ENCODE data around the gene MT1M.

Gene MT1M

GRCh38 chr16:56629531-56629930 lies 2.9 kb upstream of the MT1M start:
- no peak for DNase-seq

GRCh38 chr16:56630134-56630533 lies 2.3 kb upstream of the MT1M start:
- no peak for DNase-seq

GRCh38 chr16:56631197-56631596 lies 1.3 kb upstream of the MT1M start:
- DNase-seq = no peak

- no peak for DNase-seq
Measured at GRCh38 chr16:56631832-56632155, 665 bp upstream of the MT1M start.

GRCh38 chr16:56632848-56633365 lies 448 bp downstream of the MT1M start:
- no peak for DNase-seq

- no peak for DNase-seq
Measured at GRCh38 chr16:56633535-56633934, 1.1 kb downstream of the MT1M start.

- no peak for DNase-seq
Measured at GRCh38 chr16:56634715-56635440, 2.4 kb downstream of the MT1M start.

- no peak for DNase-seq
Measured at GRCh38 chr16:56635441-56635967, 3.0 kb downstream of the MT1M start.

GRCh38 chr16:56636616-56637413 lies 4.4 kb downstream of the MT1M start:
- DNase-seq = no peak

- no peak for DNase-seq
Measured at GRCh38 chr16:56637814-56638750, 5.6 kb downstream of the MT1M start, which contains the start of gene MT1A. MT1A (plus strand) TSS chr16:56638666; CDS start chr16:56638739, 73 bp downstream.

- DNase-seq = no peak
Measured at GRCh38 chr16:56639045-56639444, 6.6 kb downstream of the MT1M start.

- DNase-seq = no peak
Measured at GRCh38 chr16:56640076-56640475, 7.6 kb downstream of the MT1M start.

GRCh38 chr16:56641166-56641565 lies 8.7 kb downstream of the MT1M start:
- no peak for DNase-seq

GRCh38 chr16:56643080-56643778 lies 10.8 kb downstream of the MT1M start:
- peak; percentile 68 for DNase-seq

GRCh38 chr16:56643833-56644232 lies 11.4 kb downstream of the MT1M start:
- no peak for DNase-seq

GRCh38 chr16:56645311-56645710 lies 12.9 kb downstream of the MT1M start:
- DNase-seq = no peak

GRCh38 chr16:56645838-56646237 lies 13.4 kb downstream of the MT1M start:
- no peak for DNase-seq

- DNase-seq = no peak
Measured at GRCh38 chr16:56647641-56648431, 15.4 kb downstream of the MT1M start.

GRCh38 chr16:56649271-56649670 lies 16.8 kb downstream of the MT1M start:
- DNase-seq = no peak

- no peak for DNase-seq
Measured at GRCh38 chr16:56649820-56650219, 17.4 kb downstream of the MT1M start.

GRCh38 chr16:56651586-56651985 lies 19.1 kb downstream of the MT1M start, which contains the start of gene MT1B:
MT1B (plus strand) TSS chr16:56651886; CDS start chr16:56651954, 68 bp downstream.
- DNase-seq = no peak
